DOHH2 (cell line): ENCODE data around the gene TRIM14.

Experiments
- CTCF ChIP-seq: fragments of 200-600 bp; sonication (generic); IDR thresholded peaks from one replicate; pipeline ENCODE4 v1.5.1; 2014; ENCODE audit warnings: antibody characterized with exemption, mild to moderate bottlenecking, low read depth, low read length; ENCODE audit not compliant: poor library complexity, severe bottlenecking
- EZH2phosphoT487 ChIP-seq: fragments of 200-600 bp; sonication (generic); IDR thresholded peaks from 2 replicates; pipeline ENCODE4 v1.6.1; 2017; ENCODE audit warnings: borderline replicate concordance, mild to moderate bottlenecking, antibody characterized with exemption, low read length, moderate library complexity, mixed read lengths

GRCh38 chr9:98144631-98145030 lies 25.6 kb upstream of the TRIM14 start:
- TF ChIP-seq CTCF (no peak), EZH2phosphoT487 (no peak)
